Liver (tissue), 9 donors: ENCODE data around the gene CNNM2. TPM values are rescaled to one million over a fixed set of nuclear protein-coding genes. Genes with fewer than 3 reads are reported as not detected.

Source experiments
- DNase-seq: peaks from one replicate; pipeline ENCODE4 v3.0.0-alpha.2; 2017; ENCODE audit warnings: low spot score
- H3K27ac ChIP-seq, 2 donors: one replicate each; pipeline ENCODE4 v1.7.0; 2013; ENCODE audit warnings: inconsistent platforms in 2 of 2, low read length in 2 of 2, control low read depth in 1 of 2, low read depth in 1 of 2, mild to moderate bottlenecking in 1 of 2
- H3K27me3 ChIP-seq, 4 donors: one replicate each; pipeline versions ENCODE4 v1.6.1 to v1.7.0; 2013; ENCODE audit warnings: low read length in 3 of 4, inconsistent platforms in 1 of 4, mild to moderate bottlenecking in 1 of 4, moderate library complexity in 1 of 4; ENCODE audit not compliant: control insufficient read depth in 4 of 4, insufficient read depth in 4 of 4
- H3K36me3 ChIP-seq, 4 donors: one replicate each; pipeline versions ENCODE4 v1.6.1 to v1.7.0; 2013; ENCODE audit warnings: low read length in 3 of 4, mild to moderate bottlenecking in 3 of 4, low read depth in 1 of 4, moderate library complexity in 1 of 4; ENCODE audit not compliant: control insufficient read depth in 4 of 4, insufficient read depth in 3 of 4
- H3K4me1 ChIP-seq, 4 donors: one replicate each; pipeline versions ENCODE4 v1.6.1 to v1.7.0; 2013; ENCODE audit warnings: low read length in 3 of 4, mild to moderate bottlenecking in 3 of 4, moderate library complexity in 1 of 4; ENCODE audit not compliant: control insufficient read depth in 4 of 4, insufficient read depth in 4 of 4
- H3K4me3 ChIP-seq, 3 donors: one replicate each; pipeline versions ENCODE4 v1.6.1 to v1.7.0; 2013; ENCODE audit warnings: low read length in 3 of 3, control low read depth in 1 of 3, low read depth in 1 of 3, mild to moderate bottlenecking in 1 of 3
- H3K9ac ChIP-seq, 2 donors: one replicate each; pipeline ENCODE4 v1.7.0; 2013; ENCODE audit warnings: low read length in 2 of 2, mild to moderate bottlenecking in 2 of 2, moderate library complexity in 2 of 2, control low read depth in 1 of 2, low read depth in 1 of 2
- H3K9me3 ChIP-seq, 4 donors: one replicate each; pipeline versions ENCODE4 v1.6.1 to v1.7.0; 2013; ENCODE audit warnings: low read length in 3 of 4; ENCODE audit not compliant: control insufficient read depth in 4 of 4
- CTCF ChIP-seq: fragments of 150-350 bp; IDR thresholded peaks from 2 replicates; pipeline ENCODE4 v1.5.1; 2017; ENCODE audit warnings: improper control_type of control experiment, low read depth, low read length; ENCODE audit not compliant: missing input control
- EGR1 ChIP-seq, 2 donors: IDR thresholded peaks; 2 replicates each; pipeline ENCODE4 v1.6.1; 2016 to 2018; ENCODE audit warnings: antibody characterized with exemption in 2 of 2, low read depth in 2 of 2
- FOXA1 ChIP-seq: IDR thresholded peaks from 2 replicates; pipeline ENCODE4 v1.6.1; 2016; ENCODE audit warnings: antibody characterized with exemption
- FOXA2 ChIP-seq: IDR thresholded peaks from 2 replicates; pipeline ENCODE4 v1.6.1; 2016; ENCODE audit warnings: antibody characterized with exemption
- GABPA ChIP-seq, 2 donors: IDR thresholded peaks in 1 of 2; conservative IDR thresholded peaks in 1 of 2; 2 replicates each; pipeline ENCODE4 v1.6.1; 2016; ENCODE audit warnings: antibody characterized with exemption in 2 of 2, mild to moderate bottlenecking in 1 of 2, moderate library complexity in 1 of 2
- HNF4A ChIP-seq, 2 donors: conservative IDR thresholded peaks; 2 replicates each; pipeline ENCODE4 v1.6.1; 2016; ENCODE audit warnings: antibody characterized with exemption in 2 of 2, mild to moderate bottlenecking in 2 of 2
- HNF4G ChIP-seq: IDR thresholded peaks from 2 replicates; pipeline ENCODE4 v1.6.1; 2016; ENCODE audit warnings: antibody characterized with exemption
- JUND ChIP-seq, 2 donors: IDR thresholded peaks; 2 replicates each; pipeline ENCODE4 v1.6.1; 2016; ENCODE audit warnings: antibody characterized with exemption in 2 of 2
- NR2F2 ChIP-seq: IDR thresholded peaks from 2 replicates; pipeline ENCODE4 v1.6.1; 2016; ENCODE audit warnings: antibody characterized with exemption
- RAD21 ChIP-seq, 2 donors: IDR thresholded peaks; 2 replicates each; pipeline ENCODE4 v1.6.1; 2016; ENCODE audit warnings: antibody characterized with exemption in 2 of 2, mild to moderate bottlenecking in 2 of 2
- REST ChIP-seq: IDR thresholded peaks from 2 replicates; pipeline ENCODE4 v1.6.1; 2016; ENCODE audit warnings: antibody characterized with exemption, mild to moderate bottlenecking
- RXRA ChIP-seq, 2 donors: IDR thresholded peaks; 2 replicates each; pipeline ENCODE4 v1.6.1; 2017 to 2018; ENCODE audit warnings: antibody characterized with exemption in 2 of 2, mild to moderate bottlenecking in 1 of 2
- SP1 ChIP-seq: IDR thresholded peaks from 2 replicates; pipeline ENCODE4 v1.6.1; 2018; ENCODE audit warnings: antibody characterized with exemption, mild to moderate bottlenecking
- TAF1 ChIP-seq: conservative IDR thresholded peaks from 2 replicates; pipeline ENCODE4 v1.6.1; 2016; ENCODE audit warnings: antibody characterized with exemption, mild to moderate bottlenecking
- YY1 ChIP-seq: IDR thresholded peaks from 2 replicates; pipeline ENCODE4 v1.6.1; 2016; ENCODE audit warnings: antibody characterized with exemption, mild to moderate bottlenecking
- whole genome bisulfite sequencing: extraction: QIAGEN DNeasy Blood & Tissue Kit; methylation state at CpG from one replicate; pipeline ENCODE4 v1.1.7; 2013; 5-methylcytosine and 5-hydroxymethylcytosine counted together
- polyA plus RNA-seq, 2 donors: library from polyadenylated mRNA; stranded (reverse) in 1 of 2; unstranded in 1 of 2; fragments of 200-250 nt in 1 of 2; fragments of >200 nt in 1 of 2; fragmentation: Nextera tagmentation in 1 of 2; extraction: Ambion mirVana in 1 of 2; gene quantifications; one replicate each; pipeline versions ENCODE4 v1.2.1 to v1.2.3, GENCODE V29; 2013 to 2015
- total RNA-seq, 2 donors: library from RNA; depleted of rRNA; stranded (reverse); fragments of >200 nt; gene quantifications; one replicate each; pipeline ENCODE4 v1.2.3, GENCODE V29; 2014
- TF ChIP-seq, protein P1 (sequence below): IDR thresholded peaks from 2 replicates; pipeline ENCODE4 v1.6.1; 2016; ENCODE audit warnings: antibody characterized with exemption
- TF ChIP-seq, protein P2 (sequence below): IDR thresholded peaks from 2 replicates; pipeline ENCODE4 v1.6.1; 2016; ENCODE audit warnings: antibody characterized with exemption
- TF ChIP-seq, protein P3 (sequence below): IDR thresholded peaks from 2 replicates; pipeline ENCODE4 v1.6.1; 2016; ENCODE audit warnings: antibody characterized with exemption
- donor health status: healthy.
- donor health status: healthy.
- donor health status: healthy.
- donor health status: healthy.
- donor health status: healthy.

Gene CNNM2
- total and polyA plus RNA-seq, 4 donors: 2.0 to 10.8 (median 6.9) TPM

- no peak overlapping the region for H3K27ac ChIP-seq
- H3K9ac ChIP-seq: no peak overlapping the region
- no peaks in the 10 kb centered on the region for H3K27me3 ChIP-seq
- DNase-seq: no peak
- no peaks in the 10 kb centered on the region for H3K36me3 ChIP-seq
- WGBS: 91% methylated on average over 4 of the region's 4 CpGs
- H3K4me3 ChIP-seq: no peak overlapping the region
- TF ChIP-seq REST (no peak), JUND (IDR thresholded peaks at IDR 0.05) (no peak), FOXA1 (no peak), CTCF (no peak), YY1 (no peak), EGR1 (IDR thresholded peaks at IDR 0.05; ENCODE audit: low read depth in 2 of 2) (no peak), GABPA (IDR thresholded peaks at IDR 0.05 in 1 of 2, conservative IDR thresholded peaks at IDR 0.05 in 1 of 2) (no peak), TAF1 (no peak), HNF4A (conservative IDR thresholded peaks at IDR 0.05) (no peak), SP1 (no peak), RXRA (IDR thresholded peaks at IDR 0.05) (no peak), RAD21 (IDR thresholded peaks at IDR 0.05) (no peak), HNF4G (no peak), NR2F2 (no peak), FOXA2 (no peak)
- TF ChIP-seq, protein P1, sequence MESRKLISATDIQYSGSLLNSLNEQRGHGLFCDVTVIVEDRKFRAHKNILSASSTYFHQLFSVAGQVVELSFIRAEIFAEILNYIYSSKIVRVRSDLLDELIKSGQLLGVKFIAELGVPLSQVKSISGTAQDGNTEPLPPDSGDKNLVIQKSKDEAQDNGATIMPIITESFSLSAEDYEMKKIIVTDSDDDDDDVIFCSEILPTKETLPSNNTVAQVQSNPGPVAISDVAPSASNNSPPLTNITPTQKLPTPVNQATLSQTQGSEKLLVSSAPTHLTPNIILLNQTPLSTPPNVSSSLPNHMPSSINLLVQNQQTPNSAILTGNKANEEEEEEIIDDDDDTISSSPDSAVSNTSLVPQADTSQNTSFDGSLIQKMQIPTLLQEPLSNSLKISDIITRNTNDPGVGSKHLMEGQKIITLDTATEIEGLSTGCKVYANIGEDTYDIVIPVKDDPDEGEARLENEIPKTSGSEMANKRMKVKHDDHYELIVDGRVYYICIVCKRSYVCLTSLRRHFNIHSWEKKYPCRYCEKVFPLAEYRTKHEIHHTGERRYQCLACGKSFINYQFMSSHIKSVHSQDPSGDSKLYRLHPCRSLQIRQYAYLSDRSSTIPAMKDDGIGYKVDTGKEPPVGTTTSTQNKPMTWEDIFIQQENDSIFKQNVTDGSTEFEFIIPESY: no peak
- TF ChIP-seq, protein P2, sequence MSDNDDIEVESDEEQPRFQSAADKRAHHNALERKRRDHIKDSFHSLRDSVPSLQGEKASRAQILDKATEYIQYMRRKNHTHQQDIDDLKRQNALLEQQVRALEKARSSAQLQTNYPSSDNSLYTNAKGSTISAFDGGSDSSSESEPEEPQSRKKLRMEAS: no peak
- TF ChIP-seq, protein P3, sequence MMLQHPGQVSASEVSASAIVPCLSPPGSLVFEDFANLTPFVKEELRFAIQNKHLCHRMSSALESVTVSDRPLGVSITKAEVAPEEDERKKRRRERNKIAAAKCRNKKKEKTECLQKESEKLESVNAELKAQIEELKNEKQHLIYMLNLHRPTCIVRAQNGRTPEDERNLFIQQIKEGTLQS: no peak
- H3K4me1 ChIP-seq: no peaks in the 10 kb centered on the region
- H3K9me3 ChIP-seq: no peaks in the 10 kb centered on the region
Observed at GRCh38 chr10:103040418-103040817, 122.3 kb downstream of the CNNM2 start.
